Measurements from ENCODE around the gene TNFSF8.

TNFSF8 gene

DNA sequence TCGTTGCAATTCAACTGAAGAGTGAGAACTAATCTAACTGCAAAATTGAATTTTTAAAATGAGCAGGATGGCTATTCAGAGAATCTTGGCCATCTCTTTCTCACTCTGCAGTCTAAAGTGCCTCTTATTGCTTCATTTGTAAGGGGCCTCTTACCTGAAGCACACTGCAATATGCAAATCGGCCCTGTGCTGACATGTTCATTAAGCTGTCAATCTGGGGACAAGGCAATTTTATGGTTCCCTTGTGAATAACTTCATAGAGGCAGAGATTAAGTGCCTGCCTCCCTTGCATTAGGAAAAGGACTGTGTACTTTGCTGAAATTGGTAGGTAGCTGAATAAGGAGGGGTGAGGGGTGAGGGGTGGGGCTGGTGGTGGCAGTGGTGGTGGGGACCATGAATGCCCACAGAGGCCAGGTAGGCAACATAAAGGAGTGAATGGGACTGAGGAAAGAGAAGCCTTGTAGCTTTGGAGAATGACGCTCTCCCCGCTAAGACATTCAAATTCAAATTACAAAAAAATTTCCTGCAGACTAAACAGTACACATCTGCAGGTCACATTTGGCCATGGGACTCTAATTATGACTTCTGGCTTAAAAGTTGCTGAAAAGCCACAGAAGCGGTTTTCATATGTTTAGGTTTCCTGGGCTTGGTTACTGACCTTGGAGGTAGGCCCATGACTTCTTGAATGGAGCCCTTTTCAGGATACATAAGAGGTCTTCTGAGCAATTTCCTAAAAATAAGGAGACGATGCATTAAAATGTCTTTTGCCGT, 25.0 kb downstream of the TNFSF8 start:
- DNase-seq (ENCODE audit: low read depth) = no peak

DNA sequence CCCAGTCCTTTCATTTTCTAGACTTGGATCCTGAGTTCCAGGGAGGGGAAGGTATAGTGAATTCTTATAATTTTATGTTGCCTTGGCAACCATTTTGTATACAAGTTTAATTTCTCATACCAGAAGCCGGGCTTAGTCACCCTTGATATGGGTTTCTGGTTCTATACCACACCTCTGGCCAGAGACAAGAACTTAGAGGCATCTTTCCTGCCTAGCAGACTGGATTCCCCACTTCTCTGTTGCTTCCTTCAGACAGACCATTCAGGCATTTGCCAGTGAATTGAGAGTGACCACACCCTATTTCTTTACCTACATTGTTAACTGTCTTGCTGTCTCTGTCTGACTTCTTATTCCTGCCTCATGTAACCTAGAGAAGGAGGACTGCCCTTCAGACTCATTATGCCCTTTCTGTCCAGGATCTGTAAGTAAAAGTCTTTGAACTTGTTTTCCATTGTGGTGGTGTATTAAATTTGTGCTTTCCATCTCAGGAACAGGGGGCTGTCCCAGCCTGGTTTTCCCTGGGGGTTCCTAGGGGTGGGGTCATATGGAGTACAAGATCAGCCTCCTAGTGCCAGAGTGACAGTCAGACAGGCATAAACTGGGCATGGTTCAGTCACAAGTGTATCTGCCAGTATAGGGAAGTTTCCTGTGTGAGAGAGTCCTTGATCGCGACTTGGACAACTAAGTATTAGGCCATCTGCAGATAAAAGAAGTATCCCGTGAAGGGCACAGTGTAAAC, 27.4 kb downstream of the TNFSF8 start:
- DNase-seq (ENCODE audit: low read depth) = peak; percentile 59

- DNase-seq (ENCODE audit: low read depth) = peak; percentile 86
These were observed 29.2 kb downstream of the TNFSF8 start for GRCh38 chr9:114900942-114901802.

DNA sequence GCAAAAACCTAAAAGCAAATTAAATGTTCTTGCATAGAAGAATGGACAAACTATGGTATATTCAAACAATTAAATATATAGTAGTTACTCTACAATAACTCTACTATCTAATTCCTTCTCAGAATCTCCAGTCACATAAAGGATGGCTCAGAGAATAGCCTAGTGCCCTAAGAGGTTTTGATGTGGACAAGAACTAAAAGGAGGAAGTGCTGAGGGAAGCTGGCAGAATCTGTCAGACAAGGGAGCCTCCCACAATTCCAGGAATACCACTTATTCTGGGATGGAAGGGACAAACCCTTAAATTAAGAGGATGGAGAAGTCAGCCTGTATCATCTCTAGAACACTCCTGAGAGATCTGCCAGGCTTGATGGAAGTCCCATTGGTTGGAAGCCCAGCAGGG, 30.4 kb downstream of the TNFSF8 start:
- DNase-seq (ENCODE audit: low read depth) = no peak

DNA sequence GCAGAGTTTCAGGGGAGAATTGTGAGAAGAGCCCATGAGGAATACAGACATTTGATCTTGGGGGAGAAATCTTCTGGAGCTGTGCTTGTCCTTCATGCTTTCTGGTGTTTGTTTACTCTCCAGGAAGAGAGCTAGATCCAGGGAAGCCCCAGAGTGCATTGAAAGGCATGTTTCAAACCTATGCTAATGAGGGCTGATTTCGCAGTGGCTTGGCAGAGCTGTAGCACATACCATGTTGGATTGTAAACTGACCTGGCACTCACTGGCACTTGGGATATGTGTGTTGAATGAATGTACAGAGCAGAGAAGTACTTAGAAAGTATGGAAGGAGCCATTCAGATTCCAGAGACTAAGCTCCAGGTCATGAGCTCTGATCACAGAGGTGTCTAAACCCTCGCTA, 30.9 kb downstream of the TNFSF8 start:
- peak; percentile 42 for DNase-seq (ENCODE audit: low read depth)

DNA sequence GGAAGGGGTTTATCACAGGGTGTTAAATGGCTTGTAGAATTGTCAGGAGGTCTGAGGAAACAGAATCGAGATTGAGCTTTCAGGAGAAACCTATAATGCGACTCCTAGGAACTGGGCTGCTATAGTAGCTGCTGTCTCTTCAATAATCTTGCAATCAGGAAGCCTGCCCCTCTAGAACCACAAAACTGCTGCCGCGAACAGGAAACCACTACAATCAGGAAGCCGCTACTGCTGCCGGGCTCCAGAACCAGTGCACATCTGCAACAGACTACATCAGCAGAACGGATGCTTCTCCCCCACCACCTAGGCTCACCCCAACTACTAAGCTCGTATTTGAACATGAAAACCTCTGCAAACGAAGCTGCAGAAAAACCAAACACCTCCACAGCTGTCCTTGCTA, 31.6 kb downstream of the TNFSF8 start:
- DNase-seq (ENCODE audit: low read depth) = no peak

DNA sequence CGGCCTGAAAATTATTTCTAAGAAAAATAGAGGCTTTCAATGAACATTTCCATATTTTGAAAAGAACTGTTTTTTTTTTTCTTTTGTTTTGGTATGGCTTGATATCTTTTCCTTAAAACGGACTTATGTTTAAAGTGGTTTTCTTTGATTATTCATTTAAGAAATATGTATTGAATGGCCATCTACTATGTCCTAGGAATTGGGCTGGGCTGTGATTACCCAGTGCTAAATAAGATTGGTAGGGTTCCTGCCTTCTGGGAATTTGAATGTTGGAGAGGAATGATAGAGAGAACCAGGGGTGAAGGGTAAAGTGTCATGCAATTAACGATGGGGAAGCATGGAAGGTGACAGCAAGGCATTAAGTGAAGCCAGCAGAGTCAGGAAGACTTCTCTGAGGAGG, 33.2 kb downstream of the TNFSF8 start:
- peak; percentile 45 for DNase-seq (ENCODE audit: low read depth)

GRCh38 chr9:114896344-114896743, 34.0 kb downstream of the TNFSF8 start:
- DNase-seq (ENCODE audit: low read depth) = no peak

DNA sequence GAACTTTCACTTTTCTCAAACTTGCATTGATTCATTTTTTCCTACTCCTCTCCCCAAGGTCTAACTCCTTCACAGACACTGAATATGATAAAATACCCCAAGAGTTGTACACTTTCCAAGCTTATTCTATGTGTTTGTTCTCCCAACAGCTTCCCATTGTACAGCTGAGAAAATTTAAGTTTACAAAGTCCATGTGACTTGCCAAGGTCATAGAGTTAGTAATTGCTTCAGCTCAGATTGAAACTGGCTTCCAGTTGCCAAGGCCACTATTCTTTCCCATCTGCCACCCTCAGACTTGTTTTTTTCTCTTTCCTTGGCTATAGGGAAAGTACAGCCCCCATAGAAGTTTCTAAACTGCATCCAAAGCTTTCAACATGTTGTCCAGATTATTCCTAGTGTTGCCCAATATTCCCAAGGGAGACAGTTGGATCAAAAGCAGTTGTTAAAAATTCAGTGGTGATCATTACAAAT, 34.8 kb downstream of the TNFSF8 start:
- no peak for DNase-seq (ENCODE audit: low read depth)

DNA sequence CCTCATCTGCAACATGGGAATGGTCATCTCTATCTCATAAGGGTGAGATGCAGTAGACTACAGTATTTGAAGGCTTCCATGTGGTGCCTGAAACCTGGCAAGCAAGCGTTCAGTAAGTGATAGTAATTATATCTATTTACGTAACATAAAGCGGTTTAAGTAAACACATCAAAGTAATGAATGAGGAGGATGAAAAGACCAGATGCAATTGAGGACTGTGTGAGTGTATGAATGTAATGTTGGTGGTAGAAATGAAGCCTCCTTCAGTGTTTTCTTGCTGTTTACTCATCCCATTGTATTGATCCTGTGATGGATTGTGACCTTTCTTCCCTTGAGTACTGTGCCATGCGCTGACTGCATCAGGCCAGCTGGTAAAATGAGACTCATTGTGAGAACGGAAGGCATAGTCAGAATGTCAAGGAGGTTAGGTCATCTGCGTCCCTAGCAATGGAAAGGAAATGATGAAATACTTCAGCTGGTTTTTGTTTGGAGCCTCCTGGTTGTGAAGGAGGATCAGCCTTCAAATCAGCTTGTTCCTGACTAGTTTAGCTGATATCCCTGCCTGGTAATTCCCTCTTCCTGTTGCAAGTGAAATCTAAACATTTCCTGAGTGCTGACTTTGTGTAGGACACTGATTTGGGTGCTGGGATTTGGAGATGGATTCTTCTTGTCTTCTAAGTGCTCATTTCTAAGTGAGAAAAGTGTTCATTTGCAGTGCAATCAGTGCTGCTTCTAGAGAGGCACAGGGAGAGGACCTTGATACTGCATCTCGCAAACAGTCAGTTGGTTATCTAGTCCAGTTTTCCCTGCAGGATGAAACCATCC, 35.6 kb downstream of the TNFSF8 start:
- peak; percentile 97 for DNase-seq (ENCODE audit: low read depth)

GRCh38 chr9:114894206-114894605, 36.2 kb downstream of the TNFSF8 start:
- peak; percentile 78 for DNase-seq (ENCODE audit: low read depth)

DNA sequence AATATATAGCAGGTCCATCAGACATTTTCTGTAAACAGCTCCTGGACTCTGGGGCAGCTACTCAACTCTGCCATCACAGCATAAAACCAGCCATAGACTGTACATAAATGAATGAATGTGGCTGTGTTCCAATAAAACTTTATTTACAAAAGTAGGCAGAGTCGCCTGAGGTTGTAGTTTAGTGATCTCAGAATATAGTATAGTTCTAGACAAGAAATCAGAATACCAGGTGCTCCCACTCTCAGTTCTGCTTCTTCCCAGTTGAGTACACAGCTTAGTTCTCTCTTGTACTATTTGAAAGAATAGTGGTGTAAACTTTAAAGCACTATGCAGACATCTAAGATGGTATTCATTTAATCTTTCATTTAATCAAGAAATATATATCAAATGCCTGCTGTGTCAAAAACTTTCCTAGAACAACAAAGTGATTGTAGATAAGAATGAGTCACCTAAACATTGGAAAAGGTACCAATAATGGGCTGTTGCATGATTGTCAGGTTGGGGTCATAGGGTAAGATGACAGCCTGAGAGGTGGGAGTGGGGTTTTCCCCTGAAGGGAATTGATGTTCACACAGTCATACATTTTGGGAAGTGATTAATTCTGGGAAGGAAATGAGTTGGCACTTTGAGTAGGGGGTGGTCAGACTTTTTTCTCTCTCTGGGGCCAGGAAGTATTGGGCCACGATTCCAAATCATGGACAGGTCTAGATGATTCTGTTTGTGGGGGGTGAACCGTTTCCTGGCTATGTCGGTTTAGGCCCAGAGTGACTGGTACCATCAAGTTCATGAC, 37.0 kb downstream of the TNFSF8 start:
- peak; percentile 44 for DNase-seq (ENCODE audit: low read depth)

DNA sequence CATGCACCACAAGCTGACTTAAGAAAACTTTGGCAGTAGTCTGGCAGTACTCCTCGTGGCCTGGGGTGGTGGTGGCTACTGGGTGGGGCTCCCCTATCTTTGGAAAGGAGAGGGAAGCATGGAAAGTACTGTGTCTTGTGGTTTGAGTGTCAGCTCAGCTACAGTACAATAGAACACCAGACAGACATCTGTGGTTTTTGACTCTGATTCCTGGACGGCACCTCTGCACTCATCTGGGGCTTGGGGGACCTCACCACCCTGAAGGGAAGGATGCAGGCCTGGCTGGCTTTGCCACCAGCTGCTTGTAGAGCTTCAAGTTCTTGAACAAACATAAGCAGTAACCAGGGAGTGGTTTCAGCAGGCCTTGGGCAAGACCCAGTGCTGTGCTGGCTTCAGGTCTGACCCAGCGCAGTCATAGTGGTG, 40.6 kb downstream of the TNFSF8 start:
- no peak for DNase-seq (ENCODE audit: low read depth)

- DNase-seq (ENCODE audit: low read depth) = no peak
These were observed 41.8 kb downstream of the TNFSF8 start for GRCh38 chr9:114888607-114889006.

- no peak for DNase-seq (ENCODE audit: low read depth)
These were observed 42.4 kb downstream of the TNFSF8 start for GRCh38 chr9:114887963-114888362.

DNA sequence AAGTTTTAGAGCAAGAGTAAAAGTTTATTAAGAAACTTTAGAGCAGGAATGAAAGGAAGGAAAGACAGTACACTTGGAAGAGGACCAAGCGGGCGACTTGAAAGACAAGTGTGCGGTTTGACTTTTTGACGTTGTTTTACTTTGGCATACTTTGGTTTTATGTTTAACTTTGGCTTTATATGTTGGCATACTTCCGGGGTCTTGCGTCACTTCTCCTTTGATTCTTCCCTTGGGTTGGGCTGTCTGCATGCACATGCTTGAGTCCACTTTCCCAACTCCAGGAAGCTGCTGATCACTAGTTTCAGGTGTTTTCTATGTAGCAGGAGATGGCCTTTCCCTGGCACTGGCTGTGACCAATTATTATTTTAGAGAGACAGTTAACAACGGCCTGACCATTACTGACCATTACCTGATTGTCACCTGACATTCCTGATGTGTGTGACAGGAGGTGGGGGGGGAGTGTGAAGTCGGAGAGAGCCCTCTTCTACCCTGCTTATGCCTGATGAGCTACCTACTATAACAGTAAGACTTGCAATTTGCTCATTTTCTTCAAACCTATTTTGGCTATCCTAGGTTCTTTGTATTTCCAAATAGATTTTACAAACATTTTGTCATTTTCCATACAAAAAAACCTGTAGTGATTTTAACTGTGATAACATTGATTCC, 45.5 kb downstream of the TNFSF8 start:
- DNase-seq (ENCODE audit: low read depth) = no peak

DNA sequence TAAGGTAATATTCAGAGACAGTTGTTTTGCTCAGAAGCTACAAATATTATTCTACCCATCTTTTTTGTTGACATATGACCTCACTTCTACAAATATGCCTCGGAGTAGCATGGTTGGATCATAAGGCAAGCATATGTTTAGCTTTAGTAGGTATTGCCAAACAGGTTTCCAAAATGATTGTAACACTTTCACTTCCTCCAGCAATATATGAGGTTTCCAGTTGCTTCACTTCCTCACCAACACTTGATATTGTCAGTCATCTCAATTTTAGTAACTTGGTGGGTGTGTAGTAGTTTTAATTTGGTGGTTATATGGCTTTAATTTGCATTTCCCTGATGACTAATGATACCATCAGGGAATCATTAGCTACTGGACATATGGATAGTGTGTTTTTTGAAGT, 46.7 kb downstream of the TNFSF8 start:
- DNase-seq (ENCODE audit: low read depth) = no peak

GRCh38 chr9:114880291-114880745, 50.1 kb downstream of the TNFSF8 start:
- no peak for DNase-seq (ENCODE audit: low read depth)

GRCh38 chr9:114878879-114879564, 51.4 kb downstream of the TNFSF8 start:
- DNase-seq (ENCODE audit: low read depth) = no peak
